ENCODE results near the gene ACOXL.
"Not testable (repeated sequence)": the region's sequence is repeated elsewhere in the genome, so short reads cannot be mapped to it uniquely, and the experiment has no call there.

The ACOXL gene

DNA sequence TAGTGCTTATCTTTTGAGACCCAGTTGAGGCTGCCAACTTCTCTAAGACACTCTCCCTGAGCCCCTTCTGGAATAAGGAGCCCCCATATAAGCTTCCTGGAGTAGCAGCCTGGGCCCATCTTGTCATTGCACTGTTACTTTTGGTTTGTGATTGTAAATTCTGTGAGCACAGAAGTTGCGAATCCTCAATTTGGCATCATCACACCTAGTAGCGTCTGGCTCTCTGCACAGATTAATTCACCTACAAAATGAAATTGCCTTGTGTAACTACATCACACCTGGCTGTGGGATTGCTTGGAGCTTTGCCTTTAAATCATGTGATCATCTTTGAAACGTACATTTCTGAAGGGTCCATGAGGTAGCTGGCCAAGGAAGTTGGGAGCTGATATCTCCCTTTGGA is 195.2 kb downstream of the ACOXL start:
- DNase-seq (ENCODE audit: low spot score): no peak

DNA sequence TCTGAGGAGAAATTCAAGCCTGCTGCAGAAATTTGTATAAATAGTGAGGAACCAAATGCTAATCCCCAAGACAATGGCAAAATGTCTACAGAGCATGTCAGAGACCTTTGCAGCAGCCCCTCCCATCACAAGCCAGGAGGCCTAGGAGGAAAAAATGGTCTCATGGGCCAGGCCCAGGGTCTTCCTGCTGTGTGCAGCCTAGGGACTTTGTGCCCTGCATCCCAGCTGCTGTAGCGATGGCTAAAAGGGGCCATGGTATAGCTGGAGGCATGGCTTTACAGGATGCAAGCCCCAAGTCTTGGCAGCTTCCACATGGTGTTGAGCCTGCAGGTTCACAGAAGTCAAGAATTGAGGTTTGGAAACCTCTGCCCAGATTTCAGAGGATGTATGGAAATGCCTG is 197.2 kb downstream of the ACOXL start:
- no peak for DNase-seq (ENCODE audit: low spot score)

DNA sequence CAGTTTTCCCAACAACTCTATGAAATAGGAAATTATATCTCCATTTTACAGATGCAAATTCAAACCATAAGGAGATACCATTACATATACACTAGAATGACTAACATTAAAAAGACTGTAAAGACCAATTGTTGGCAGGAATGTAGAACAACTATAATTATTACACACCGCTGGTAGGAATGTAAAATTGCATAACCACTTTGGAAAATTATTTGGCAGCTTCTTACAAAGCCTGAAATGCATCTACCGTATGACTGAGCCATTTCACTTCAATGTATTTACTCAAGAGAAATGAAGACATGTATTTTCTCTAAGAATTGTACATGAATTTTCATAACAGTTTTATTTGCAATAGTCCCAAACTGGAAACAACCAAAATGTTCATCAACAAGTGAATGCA is 199.3 kb downstream of the ACOXL start:
- no peak for DNase-seq (ENCODE audit: low spot score)

DNA sequence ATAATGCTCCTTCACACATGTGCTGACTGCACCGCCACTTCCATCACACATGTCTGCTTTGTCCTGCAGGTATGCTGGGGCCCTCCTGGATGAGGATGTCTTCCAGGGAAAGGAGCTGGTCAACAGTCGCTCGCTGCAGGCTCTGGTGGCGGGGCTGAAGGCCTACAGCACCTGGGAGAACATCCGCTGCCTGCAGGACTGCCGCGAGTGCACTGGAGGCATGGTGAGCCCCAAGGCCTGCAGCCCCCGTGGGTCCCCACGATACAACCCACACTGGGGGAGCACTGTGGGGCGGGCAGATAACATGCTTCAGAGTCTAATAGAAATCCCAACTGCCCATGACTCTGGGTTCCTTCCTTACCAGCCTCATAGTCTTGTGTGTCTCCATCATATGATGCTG is 201.0 kb downstream of the ACOXL start:
- no peak for DNase-seq (ENCODE audit: low spot score)

DNA sequence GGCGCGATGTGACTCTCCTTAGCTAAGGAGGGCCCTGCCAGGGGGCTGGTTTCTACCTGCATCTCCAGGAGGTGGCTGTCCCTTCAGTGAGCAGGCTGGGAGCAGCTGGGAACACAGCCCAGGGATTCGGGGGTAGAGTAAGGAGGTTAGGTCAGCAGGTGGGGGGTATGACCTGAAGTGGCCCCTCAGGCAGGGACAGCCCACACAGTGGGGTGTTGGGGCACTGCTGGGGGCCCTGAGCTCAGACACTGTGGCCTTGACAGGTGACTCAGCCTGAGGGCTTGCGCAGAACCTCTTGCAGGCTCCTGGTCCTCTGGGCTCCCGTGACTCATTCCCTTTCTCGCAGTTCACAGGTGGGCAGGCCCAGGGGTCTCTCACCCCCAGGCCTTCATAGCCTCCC is 202.6 kb downstream of the ACOXL start:
- DNase-seq (ENCODE audit: low spot score): no peak

DNA sequence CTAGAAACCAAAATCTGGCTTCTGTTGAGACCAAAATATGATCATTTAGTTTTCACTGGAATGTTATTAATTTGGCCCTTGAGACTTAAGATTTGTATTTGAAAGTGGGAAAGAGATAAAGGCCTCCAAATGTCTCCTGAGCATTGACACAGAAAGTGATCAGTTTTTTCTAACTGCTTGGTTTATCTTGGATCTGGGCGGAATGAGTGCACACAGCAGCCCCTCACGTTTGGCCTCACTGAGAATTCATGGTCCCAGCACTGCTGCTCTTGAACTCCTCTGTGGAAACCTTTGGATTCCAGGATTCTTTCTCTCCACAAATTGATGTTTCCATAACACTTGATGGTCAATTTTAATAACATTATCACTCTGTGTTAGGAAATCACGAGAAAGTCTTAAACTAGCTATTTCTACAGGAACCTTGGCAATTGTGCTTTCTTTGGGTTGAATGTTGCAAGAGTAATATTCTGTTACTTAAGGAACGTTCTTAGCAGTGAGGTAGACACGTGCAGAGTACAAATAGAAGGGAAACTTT is 208.1 kb downstream of the ACOXL start:
- DNase-seq (ENCODE audit: low spot score): no peak

DNA sequence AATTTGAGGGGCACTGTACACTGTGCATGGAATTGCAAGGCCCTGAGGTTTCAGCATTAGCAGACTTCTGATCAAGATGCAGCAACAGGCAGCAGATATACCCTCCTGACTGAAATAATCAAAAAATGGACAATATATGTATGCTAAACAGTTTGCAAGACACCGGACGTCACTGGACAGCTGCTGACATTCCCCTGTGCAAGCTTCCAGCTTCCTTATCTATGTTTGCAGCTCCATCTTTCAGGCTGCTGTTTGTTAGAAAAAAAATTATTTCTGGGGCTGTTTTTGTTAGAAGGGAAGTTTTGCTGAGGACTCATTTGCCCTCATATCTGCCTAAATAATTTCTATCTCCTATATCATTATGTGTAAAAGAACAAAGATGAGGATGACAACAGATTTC is 208.9 kb downstream of the ACOXL start:
- DNase-seq (ENCODE audit: low spot score): no peak

DNA sequence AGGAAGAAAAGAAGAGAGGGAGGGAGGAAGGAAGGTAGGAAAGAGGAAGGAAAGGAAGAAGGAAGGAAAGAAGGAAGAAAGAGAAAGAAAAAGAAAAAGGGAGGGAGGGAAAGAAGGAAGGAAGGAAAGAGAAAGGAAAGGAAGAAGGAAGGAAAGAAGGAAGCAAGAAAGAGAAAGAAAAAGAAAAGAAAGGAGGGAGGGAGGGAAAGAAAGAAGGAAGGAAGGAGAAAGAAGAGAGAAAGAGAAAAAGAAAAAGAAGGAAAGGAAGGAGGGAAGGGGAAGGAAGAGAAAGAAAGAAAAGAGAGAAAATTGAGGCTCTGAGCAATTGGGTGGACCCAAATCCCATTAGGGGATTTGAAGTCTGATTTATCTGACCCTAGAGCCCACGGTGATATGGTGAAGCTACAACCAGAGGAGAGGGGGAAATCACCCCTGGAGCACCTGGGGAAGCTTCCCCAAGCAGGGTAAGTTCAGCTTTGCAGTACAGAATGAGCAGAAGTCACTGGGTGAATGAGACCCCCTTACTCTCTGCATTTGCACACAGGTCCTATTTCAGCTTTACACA is 210.8 kb downstream of the ACOXL start:
- no peak for DNase-seq (ENCODE audit: low spot score)

DNA sequence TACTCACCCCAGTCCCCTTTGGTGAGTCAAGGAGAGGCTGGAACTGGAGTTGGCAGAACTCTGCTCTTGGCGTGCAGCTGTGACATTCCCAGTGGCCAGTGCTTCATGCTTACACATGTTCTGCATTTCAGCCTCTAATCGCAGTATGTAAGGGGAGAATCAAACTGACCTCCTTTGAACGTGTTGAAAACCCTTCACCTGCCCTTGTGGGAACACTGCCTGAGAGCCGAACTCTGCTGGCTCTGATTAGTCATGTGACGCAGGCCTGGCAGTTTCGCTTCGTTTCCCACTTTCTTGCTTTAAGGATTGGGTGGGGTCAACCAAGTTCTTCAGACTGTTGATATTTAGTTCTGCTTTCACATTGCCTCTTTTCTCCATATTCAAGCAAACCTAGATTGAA is 214.5 kb downstream of the ACOXL start:
- peak; percentile 3 for DNase-seq (ENCODE audit: low spot score)

DNA sequence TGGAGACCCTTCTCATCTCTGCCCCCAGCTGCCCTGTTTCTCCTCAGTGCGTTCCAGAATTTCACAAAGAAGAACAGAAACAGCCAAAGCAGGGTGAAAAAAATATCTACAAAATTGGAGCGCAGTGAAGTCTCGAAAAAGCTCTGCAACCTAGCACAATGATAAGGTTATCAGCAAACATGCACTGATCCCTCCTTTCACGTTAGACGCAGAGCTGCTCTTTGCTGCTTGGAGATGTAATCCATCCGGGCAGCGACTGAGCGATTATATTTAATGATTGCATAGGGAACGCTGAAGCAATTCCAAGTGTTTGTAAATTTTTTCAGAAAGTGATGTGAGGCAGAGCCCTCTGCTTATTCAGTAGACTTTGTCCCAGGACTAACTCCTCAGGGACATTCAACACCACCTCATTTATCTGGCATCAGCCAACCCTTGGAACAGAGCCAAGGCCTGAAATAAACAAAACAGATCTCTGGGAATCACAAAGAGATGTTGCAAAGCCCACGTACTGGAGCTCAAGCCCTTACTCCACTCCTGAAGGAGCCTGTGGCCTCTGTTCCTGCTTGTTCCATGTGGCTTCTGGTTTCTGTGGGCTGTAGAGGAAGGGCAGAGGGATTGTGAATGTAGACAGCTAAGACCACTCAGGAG is 215.8 kb downstream of the ACOXL start:
- DNase-seq (ENCODE audit: low spot score): no peak

DNA sequence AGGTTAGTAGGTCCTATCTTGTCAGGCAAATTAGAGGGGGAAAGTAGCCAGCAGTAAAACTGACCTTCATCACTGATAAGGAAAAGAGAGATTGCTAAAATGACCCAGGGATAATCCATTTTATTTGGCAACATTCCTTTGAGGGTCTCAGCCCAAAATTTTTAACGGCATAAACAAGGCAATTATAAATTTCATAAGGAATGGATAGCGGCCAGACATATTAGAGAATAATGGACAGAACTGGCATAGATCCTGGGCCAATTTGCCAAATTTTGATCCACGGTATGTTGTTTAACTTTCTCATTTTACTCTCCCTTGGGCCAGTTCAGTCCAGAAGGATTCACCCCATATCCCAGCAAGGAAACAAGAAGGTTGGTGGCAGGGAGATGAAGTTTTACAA is 217.9 kb downstream of the ACOXL start:
- no peak for DNase-seq (ENCODE audit: low spot score)

DNA sequence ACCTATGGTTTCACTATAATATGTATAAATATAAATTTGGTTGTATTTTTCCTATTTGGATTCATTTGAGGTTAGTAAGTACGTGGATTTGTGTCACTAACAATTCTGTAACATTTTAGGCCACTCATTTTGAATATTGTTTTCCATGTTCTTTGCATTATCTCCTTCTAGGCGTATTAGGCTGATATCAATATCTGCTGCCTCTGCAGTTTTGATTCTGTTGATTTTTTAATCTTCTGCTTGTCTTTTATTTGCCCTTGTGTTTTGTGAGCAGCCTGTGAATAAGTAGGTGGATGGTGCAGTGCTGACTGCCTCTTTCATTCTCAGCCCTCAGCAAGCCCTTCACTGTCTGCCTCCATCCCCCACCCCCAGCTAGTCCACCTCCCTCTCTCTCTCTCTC is 222.7 kb downstream of the ACOXL start:
- no peak for DNase-seq (ENCODE audit: low spot score)

DNA sequence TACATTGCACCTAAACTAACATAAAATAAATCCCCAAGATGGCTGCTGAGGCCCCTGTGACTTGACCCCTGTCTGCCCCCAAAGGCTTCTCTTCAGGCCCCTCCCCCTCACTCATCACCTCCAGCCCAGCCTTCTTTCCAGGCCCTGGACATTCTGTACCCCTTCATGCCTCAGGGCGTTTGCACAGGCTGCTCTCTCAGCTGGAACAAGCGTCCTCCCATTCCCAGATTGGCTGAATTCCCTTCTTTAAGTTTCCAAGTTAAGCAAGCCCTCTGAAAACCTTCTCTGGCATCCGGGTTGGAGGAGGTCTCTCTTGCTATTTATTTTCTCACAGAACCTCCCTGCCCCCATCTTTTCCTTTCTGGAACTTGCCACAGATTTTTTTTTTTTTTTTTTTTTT is 223.2 kb downstream of the ACOXL start:
- peak; percentile 54 for DNase-seq (ENCODE audit: low spot score)

DNA sequence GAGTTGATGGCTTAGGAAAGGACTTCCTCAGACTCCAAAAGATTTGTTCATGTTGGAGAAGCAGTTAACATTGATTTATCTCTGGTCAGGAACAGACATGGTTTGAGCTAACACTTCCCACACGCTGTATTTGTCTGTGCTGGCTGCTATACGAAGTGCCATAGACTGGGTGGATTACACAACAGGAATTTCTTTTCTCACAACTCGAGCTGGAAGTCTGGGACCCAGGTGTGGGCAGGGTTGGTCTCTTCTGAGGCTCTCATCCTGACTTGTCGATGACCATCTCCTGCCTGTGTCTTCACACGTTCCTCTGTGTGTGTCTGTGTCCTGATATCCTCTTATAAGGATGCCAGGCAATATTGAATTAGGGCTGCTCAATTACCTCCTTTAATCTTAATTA is 224.9 kb downstream of the ACOXL start:
- DNase-seq (ENCODE audit: low spot score): no peak

DNA sequence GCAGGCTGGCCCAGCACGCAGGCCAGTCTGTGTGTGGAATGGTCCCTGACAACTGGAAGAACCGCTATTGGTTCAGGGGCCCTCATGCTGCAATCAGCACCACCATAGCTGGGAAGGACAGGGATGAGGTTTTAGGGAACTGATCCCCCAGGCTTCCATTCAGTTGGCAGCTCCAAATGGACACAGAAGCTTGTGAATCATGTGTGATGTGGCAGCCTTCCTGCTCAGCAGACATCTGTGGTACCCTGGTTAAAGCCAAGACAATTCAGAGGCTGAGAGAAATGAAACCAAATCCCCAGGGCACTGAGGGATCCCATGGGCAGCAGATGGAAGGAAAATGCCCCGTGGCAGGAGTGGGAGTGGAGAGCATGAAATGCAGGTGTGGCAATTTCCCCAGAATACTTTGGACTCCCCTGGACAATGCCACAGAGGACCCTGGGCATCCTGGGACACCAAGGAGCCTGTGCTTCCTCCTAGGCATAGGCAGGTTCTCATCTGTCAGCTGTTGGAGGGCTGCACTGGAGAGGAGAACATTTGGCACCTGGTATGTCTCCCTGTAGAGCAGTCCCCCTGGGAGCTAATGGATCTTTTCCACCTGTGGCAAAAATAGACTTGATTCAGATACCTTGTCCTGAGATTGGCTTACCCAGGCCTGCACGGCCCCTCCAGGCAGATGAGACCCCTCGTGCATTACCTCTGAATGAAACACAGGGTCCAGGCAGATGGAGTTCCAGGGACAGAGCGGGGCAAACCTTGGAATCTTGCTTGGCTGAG is 226.2 kb downstream of the ACOXL start:
- no peak for DNase-seq (ENCODE audit: low spot score)

DNA sequence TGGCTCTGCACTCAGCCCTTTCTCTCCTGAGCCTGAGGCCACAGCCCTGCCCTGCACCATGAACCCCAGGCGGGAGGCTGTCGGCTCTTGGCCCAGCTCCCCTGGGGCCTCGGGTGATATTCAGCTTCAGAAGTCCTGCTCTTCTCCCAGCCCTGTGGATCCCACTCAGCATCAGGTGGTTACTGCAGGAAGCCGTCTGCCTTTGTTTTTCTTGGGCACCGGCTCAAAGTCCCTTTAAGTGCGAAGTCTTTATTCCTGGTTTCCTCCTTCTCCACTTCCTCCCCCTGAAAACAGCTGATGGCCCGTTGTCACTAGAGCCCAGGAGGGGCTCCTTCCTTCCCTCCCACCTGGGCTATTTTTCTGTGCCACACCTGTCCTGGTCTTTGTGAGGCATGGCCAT is 226.8 kb downstream of the ACOXL start:
- DNase-seq (ENCODE audit: low spot score): no peak

DNA sequence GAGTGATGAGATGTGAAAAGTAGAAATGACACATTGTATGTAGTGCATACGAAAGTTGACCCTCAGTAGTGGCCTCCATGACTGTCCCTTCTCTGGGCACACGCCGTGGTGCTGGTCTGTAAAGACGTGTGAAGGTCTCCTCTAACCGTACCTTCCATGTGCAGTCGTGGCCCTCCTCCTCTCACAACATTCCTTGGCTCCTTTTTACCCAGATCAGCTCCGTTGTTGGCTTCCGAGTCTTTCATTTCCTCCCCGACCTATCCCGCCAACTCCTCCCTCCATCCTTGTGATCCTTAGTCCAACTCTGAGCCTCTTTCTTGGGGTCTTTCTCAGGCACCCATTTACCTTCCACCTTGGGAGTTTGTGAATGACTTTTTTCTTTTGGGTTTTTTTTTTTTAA is 227.9 kb downstream of the ACOXL start:
- no peak for DNase-seq (ENCODE audit: low spot score)

DNA sequence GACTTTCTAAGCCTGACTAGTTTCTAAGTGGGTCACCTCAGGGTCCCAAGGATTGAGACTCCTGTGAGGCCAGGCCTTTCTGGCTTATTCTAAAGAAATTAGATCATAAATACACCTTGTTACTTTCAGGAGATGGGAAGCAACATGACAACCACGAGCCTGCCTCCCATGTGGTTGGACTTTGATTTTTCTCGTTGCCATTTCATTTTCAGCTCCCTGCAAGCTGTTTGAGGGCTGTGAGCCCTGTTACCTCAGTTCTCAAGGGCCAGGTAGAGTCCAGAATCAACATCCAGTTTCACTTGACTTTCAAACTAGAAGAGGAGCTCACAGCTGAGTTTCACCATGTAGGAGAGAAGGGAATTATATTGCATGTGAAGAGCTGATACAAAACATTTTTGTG is 228.6 kb downstream of the ACOXL start:
- DNase-seq (ENCODE audit: low spot score): no peak

DNA sequence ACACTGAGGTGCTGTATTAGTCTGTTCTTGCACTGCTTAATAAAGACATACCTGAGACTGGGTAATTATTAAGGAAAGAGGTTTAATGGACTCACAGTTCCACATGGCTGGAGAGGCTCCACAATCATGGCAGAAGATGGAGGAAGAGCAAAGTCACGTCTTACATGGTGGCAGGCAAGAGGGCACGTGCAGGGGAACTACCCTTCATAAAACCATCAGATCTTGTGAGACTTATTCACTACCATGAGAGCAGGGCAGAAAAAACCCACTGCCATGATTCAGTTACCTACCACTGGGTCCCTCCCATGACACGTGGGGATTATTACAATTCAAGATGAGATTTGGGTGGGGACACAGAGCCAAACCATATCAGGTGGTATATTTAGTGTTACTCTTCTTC is 229.3 kb downstream of the ACOXL start:
- DNase-seq (ENCODE audit: low spot score): not testable (repeated sequence)

DNA sequence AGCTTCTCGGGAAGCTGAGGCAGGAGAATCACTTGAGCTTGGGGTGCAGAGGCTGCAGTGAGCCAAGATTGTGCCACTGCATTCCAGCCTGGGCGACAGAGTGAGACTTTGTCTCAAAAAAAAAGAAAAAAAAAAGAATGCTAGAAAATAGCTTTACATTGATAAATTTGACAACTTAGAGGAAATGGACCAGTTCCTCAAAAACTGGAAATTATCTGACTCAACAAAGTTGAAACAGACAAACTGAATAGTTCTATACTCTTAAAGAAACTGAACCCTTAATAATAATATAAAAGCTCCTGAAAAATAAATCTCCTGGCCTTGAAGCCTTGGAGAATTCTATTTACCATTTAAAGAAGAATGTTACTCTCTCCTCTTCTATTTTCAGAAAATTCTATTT is 237.3 kb downstream of the ACOXL start:
- no peak for DNase-seq (ENCODE audit: low spot score)

DNA sequence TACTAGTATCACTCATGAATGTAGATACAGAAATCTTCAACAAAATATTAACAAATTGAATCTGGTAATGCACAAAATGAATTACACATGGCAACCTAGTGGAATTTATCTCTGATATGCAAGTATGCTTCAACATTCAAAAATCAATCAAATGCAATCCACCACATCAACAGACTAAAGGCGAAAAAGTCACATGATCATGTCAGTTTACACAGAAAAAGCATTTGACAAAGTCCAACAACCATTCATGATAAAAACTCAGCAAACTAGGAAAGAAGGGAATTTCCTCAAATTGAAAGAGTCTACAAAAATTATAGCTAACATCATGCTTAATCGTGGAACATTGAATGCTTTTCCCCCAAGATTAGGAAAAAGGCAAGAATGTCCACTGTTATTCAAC is 237.8 kb downstream of the ACOXL start:
- DNase-seq (ENCODE audit: low spot score): no peak

DNA sequence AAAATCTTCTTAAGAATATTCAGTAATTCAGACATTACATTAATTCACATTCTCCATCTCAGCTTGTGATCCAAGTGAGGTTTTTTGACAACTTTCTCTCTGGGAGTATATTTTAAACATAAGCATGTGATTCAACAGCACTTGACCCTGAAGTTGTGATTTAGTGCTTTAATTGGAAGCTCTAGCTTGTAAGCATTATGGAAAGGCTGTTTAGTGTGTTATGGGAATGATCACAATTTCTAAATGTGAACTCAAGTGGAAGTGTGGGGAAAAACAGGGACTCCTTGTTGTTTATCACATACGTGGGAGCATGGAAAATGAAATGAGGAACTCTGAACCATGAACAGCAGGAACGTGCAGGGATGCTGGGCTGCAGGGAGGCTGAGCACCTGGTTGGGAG is 239.4 kb downstream of the ACOXL start:
- no peak for DNase-seq (ENCODE audit: low spot score)

DNA sequence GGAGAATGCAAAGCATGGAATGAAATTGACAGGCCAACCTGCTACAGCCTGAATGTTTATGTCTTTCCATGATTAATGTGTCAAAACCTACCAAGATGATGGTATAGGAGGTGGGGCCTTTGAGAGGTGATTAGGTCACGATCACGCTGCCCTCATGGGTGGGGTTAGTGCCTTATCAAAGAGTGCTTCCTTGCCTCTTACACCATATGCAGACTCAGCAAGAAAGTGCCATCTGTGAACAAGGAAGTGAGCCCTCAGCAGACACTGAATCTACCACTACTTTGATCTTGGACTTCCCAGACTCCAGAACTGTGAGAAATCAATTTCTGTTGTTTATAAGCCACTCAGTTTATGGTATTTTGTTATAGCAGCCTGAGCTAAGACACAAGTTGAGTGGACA is 240.9 kb downstream of the ACOXL start:
- DNase-seq (ENCODE audit: low spot score): no peak

DNA sequence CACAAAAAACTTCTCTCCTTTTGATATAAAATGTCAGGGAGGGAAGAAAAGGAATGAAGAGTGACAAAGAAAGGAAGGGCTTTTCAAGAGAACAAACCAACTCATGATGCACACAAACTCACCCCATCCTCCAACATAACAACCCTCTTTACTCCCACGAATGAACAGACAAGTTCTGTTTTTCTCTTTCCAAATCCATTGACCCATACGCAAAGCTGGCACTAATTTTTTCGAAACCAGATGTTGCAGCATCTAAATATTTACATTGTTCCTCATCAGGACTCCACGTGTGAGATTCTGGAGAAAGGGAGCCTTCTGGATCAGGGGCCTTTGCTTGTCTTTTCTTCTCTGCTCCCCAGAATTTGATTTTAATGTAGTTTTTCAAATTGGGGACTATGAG is 245.0 kb downstream of the ACOXL start:
- DNase-seq (ENCODE audit: low spot score): no peak
